ENCODE measurements around the gene DNAH17.

The DNAH17 gene

DNA sequence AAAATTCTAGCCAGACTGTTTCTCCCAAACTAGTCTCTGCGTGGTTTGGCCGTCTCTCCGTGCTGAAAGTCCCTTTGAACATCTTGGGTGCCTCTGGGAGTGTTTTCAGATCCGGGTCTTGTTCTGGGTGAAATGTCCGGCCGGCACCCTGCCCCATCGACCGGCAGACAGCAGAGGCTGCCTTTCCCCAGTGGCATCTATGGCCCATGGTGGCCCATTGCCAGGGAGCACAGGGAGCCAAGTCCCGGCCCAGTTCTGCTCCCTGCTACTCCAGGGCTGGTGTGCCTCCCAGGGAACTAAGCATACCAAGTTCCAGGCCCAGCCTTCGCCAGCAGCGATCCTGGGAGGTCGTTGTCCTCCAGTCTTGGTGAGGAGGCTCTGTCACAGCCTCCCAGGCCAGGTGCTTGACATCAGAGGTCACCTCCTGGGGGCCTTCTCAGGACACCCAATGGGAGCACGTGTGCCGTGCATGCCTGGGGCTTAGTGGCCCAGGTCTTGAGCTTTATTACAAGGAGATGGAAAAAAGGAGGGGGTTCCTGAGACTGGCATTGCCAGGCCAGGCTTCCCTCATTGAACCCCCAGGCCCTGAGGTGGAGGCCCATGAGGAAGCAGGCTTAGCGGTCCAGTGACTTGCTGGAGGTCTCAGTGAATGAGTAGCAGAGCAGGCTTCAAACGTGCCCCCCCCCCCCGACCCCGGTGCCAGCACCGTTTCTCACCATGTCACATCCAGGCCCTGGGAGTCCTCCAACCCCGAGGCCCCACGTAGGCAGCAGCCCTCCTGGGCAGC, 144.8 kb downstream of the DNAH17 start:
- DNase-seq (ENCODE audit: low read depth, low spot score) = no peak

DNA sequence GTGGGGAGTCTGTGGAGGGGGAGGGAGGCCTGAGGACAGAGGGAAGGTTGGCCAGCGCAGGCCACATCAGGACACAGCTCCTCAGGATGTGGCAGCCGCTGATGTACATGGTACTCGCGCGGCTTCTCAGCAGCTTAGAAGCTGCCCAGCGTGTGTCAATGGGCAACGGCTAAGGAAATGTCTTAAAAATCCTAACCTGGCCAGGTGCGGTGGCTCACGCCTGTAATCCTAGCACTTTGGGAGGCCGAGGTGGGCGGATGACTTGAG, 145.6 kb downstream of the DNAH17 start:
- DNase-seq (ENCODE audit: low read depth, low spot score) = no peak

DNA sequence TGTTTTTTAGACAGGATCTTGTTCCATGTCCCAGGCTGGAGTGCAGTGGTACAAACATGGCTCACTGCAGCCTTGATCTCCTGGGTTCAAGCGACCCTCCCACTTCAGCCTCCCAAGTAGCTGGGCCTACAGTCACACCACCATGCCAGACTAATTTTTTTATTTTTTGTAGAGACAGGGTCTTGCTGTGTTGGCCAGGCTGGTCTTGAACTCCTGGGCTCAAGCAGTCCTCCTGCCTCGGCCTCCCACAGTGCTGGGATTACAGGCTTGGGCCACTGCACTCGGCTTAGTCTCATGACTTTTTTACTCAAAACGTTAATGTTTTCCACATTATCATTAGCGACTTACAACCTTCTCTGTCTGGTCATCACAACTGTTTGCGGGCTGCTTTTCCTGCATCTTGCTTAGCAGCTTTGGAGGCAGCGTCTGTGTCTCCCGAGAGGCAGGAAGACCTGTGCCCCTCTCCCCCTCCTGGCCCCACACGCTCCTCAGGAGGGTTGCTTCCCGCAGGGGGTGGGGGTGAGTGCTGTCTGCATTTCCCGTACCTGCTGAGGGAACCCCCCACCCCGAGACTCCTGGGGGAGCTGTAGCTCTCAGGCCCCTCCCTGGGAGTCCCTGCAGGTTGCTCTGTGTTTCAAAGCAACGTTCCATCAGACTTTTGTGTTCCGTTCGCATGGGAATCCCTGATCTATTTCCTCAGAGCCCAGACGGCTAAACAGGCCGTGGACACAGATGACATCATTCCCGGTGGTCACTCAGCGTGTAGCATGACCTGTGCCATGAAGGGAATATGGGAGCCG, 146.1 kb downstream of the DNAH17 start:
- DNase-seq (ENCODE audit: low read depth, low spot score) = no peak

DNA sequence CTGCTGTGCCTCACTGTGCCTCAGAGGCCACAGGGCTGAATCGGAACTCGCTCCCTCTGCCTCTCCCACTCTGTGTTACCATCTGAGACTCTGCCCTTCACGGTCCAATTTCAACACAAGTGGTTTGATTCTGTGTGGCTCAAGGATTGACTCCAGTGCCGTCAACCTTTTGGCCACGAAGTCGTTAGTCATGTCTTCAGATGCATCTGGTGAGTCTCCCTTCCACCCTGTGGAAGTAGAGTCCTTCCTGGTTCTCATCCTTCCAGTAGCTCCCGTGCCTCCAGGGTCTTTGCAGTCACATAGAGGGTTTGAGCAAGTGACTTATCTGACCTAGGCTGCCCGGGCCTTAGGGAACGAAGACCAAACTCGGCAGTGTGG, 147.6 kb downstream of the DNAH17 start:
- no peak for DNase-seq (ENCODE audit: low read depth, low spot score)

DNA sequence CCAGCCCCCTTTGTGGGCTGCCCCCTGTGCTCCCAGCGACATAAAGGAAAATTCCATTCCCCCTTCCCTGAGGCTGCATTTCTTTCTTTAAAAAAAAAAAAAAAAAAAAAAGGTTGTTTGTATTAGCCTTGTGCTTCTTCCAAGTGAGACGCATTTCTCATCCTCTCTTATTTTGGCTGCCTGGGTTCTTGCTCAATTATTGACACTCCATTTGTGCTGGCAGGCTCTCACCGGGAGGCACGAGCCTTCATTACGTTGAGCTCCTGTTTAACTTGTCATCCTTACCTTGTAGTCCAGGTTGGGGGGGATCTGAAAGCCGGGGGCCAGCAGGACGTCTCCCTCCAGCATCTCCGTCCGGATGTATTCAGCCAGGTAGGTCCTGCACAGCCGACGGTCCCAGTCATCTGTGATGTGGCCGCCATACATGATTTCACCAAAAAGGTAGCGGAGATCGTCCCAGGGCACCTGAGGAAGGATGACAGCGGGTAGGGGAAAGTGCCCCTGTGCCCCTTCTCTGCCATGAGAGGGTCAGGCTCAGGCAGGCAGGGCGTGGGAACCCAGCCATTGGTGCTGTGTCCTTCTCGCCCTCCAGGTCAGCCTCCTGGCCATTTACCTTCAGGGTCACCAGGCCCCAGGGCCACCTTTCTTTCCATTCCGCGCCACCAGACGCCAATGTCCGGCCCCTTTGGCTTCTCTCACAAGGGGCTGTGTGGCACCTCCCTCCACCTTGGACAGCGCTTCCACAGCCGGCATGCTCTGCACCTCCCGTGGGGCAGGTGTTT, 148.2 kb downstream of the DNAH17 start:
- no peak for DNase-seq (ENCODE audit: low read depth, low spot score)

DNA sequence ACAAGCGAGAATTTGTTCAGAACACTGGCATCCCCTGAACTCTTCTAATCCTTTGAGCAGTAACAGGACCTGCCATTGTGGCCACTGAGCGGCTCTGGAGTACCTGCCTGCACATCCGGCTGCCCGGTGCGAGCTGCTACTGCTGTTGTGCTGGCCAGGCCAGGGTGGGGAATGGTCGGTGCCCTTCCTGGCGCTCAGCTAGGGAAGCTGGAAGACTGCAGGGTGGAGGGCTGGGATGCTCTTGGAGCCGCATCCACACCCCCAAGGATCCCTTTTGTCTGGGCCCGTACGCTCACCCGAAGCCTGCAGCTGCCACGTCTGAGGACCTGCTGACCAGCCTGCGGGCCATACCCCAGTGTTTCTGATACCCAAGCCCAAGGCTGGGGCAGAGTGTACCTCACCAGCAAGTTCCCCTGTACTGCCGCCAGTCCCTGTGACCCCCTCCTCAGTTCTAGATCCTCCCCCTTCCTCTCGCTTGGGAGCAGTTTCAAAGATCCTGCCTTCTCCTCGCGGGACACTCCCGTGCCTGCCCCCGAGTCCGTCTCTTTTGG, 149.1 kb downstream of the DNAH17 start:
- no peak for DNase-seq (ENCODE audit: low read depth, low spot score)

DNA sequence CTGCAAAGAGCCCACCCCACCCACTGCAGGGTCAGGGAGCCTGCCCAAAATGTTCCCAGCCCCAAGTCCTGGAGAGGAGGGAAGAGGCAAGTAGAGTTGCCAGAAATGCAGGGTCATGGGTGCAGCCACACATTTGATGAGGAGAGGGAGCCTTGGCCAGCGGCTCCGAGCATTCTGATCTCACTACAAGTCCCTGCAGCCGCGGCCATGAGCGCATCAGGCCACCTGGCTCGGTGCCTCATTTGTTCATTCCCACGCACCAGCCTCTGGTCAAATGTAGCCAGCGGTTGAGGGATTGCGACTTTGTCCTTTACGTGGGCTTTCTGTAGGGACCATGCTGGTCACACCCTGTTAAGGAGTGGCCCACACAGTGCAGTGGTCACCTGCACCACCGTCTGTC, 150.1 kb downstream of the DNAH17 start:
- DNase-seq (ENCODE audit: low read depth, low spot score) = no peak

DNA sequence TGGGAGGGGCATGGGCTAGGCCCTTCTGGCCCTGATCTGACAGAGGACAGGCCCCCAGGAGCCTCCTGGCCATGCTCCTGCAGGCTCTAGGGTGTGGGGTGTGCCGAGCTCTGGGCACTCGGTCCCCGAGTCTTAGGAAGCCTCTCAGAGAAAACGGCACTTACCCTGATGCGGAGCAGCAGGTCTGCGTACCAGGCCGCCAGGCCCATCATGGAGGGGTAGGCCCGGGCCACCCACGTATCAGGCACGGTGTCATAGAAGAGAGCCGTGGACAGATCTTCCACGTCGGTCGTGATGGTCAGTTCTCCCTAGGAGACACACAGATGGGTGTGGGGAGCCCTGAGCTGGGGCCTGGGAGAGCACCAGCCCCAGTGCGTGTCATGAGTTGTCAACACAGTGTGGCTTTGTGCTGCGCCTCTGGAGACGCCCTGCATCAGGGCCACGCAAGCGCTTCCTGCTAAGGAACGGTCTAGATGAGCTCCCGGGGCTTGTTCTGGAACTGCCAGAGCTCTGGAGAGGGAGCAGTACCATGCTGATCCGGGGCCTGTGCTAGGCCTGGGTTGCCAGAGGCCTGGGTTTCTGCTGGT, 150.8 kb downstream of the DNAH17 start:
- no peak for DNase-seq (ENCODE audit: low read depth, low spot score)

DNA sequence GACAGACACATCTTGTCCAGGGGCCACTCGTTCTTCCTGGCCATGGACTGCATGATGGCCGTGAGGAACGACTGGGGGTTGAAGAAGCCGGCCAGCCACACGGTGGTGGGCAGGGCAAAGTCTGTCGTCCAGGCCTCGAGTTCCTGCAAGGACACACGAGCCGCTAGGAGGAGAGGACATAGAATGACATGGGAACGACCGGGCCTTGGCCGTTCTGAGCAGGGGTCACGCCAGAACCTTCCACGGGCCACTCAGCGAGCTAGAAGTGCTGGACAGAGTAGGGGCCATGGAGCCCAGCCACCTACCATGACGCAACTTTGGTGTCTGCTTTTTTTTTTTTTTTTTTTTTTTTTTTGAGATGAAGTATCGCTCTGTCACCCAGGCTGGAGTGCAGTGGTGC, 151.8 kb downstream of the DNAH17 start:
- no peak for DNase-seq (ENCODE audit: low read depth, low spot score)

DNA sequence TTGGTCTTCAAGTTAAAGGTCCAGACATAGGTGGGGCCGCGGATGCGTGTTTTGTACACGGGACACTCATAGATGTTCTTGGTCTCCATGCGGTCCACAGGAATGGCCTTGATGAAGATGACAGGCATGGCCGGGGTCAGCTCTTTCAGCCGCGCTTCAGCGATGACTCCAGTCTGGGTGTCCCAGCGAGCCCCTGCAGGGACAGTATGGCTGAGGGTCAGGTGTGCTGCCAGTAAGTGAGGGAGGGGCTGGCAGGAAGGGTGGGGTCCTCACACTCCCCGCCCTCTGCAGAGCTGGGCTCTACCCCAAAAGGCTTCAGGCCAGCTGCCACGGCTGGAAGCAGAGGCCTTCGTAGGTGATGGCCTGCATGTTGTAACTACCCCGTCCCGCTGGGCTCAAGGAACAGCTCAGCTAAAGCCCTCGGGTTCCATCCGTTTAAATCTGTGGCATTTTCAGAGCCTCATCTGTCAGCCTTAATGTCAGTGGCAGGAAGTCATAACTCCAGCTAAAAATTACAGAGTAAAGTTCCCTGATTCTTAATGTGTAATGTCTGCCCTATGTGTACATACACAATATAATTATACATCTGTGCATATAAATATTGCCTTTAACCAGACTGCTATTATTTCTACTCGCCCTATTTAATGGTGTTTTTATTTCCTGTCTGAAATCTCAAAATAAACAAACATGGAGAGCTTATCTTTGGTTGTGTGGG, 153.1 kb downstream of the DNAH17 start:
- DNase-seq (ENCODE audit: low read depth, low spot score) = no peak

DNA sequence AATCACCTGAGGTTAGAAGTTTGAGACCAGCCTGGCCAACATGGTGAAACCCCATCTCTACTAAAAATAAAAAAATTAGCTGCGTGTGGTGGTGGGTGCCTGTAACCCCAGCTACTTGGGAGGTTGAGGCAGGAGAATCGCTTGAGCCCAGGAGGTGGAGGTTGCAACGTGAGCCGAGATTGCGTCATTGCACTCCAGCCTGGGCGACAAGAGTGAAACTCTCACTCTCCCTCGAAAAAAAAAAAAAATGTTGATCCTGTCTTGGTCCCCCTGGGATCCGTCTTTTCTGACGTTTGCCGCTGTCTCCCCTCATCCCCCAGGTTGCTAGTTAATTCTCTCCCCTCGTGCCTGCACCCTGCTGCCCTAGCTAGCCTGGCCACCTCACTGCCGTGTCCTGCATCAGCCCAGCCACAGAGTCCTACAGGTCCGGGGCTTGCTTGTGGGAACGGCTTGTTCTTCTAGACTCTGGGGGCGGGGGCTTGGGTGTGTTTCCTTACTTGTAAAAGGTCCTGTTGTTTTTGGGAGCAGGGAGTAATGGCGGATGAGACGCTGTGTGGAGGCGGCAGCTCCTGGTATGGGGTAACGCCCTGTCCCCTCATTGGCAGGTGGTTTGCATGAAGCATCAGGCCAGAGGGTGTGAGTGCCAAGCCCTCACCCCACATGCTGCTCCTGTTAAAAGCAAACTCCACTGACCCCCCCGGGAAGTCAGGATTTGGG, 154.2 kb downstream of the DNAH17 start:
- DNase-seq (ENCODE audit: low read depth, low spot score) = no peak

DNA sequence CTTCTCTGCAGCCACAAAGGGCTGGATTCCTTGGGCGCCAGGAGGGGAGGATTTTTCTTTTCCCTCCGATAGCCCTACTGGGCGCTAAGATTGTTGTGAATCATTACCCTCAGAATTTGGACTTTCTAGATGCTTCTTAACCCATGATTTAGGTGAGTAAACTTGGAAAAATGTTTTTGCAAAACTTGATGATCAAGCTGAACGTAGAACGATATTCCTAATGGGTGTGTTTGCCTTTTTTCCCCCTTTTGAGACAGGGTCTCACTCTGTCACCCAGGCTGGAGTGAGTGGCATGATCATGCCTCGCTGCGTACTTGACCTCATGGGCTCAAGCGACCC, 155.0 kb downstream of the DNAH17 start:
- no peak for DNase-seq (ENCODE audit: low read depth, low spot score)

DNA sequence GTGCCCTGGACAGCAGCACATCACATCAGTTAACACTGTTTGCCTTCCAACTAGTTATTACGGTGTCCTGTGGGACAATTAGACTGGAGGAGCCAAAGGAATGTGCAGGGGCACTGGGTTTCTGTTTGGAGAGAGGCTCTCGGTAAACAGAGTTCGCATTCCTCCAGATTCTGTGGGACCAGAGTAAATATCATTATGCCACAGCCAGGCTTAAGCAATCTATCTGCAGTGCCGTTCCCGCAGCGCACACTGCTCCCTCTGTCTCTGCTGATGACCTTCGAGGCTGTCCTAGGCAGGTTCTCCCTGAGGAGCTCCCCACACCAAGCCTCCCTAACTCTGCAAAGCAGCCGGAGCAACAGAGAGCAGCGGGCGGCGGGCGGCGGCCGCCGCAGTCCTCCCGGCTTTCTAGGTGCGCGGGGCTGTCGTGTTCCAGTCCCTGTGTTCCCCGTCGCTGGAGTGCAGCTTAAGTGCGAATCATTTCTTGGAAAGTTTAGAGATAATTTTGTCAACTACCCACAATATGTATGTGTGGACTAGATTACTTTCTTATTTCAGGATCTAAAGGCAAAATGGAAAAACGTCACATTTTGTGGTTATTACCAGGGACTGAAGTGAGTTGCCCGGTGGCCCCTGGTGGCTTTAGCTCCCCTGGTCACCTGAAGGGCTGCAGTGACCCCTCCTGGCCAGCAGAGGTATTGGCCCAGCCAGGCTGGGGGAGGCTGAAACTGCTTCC, 155.5 kb downstream of the DNAH17 start:
- peak; percentile 90 for DNase-seq (ENCODE audit: low read depth, low spot score)

DNA sequence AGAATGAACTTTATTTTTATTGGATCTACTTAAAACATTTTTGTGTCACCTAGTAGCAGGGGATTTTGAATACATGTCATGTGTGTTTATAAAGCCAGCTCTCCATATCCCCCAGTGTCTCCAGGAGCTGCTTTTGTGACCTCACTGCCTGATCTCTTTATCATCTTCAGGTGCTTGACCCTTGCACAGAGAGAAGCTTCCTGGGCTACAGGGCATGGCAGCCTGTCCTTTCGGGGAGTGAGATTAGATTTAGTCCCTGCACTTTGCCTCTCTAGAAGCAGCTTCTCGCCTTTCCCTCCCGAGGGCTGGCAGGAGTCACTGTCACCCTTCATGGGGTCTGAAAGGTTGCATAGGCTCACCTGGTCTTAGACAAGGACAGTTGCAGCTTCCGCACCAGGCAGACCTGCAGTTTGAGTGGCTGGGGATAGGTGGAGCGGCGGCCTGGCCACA, 156.1 kb downstream of the DNAH17 start:
- DNase-seq (ENCODE audit: low read depth, low spot score) = no peak

DNA sequence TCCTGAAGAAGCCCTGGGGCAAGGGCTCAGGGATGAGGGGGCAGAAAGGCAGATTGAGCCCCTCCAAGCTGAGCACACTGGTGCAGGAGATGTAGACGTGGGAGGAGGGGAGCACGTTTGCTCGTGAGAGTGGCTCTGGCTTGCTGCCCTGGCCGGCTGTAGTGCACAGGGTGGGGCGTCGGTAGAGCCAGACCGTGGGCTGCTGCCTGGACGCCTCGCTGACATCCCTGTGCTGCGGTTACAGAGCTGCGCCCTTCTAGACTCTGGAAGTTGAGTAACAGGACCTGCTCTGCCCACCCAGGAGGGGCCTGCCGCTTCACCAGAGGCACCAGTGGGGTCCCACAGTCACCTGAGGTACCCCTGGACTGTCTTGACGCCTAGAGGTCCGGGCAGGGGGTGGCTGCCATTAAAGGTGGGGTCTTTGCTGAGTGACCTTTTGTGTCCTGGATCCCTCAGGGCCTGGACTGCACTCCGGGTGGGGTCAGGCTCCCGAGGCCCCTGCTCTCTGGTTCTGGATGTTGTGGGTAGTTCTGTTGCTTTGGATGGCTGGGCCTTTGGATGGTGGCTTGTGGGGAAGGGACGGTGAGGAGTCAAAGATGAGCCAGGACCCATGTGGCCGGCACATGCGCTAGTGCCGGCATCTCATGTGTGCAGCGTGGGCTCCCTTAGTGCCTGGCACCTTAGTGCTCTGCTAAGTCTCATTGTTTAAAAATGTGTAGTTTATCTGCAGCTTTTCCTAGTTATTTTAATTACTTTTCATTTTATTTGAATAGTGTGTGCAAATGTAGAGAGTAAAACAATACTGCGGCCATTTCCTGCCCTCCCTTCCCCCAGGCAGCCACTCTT, 157.0 kb downstream of the DNAH17 start:
- no peak for DNase-seq (ENCODE audit: low read depth, low spot score)

DNA sequence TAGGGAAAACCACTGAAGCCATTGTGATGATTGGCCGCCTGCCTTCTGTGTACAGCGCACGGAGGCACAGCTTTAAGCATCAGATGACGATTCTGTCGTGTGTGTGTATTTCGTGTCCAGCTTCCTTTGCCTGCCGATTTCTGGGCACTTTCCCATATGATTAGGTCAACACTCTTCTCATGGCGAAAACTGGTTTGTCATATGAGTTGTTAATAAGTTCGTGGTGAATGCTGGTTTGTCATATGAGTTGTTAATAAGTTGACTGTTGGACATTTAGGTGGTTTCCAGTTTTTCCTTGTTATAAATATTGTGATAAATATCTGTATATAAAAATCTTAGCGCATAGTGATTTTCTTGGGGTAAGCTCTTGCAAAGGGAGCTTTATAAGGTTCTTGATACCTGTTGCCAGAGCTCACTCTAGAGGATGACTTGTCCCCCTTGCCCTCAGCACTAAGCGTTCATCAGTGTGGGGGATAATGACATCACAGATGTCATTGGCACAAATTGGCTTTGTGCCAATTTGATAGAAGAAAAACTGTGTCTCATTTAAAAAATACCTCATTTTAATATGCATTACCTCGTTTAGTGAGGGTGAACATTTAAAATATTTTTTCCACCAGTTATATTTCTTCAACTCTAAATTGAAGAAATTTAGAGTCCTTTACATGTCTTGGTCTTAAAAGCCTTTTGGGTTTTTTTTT, 158.7 kb downstream of the DNAH17 start:
- DNase-seq (ENCODE audit: low read depth, low spot score) = no peak

DNA sequence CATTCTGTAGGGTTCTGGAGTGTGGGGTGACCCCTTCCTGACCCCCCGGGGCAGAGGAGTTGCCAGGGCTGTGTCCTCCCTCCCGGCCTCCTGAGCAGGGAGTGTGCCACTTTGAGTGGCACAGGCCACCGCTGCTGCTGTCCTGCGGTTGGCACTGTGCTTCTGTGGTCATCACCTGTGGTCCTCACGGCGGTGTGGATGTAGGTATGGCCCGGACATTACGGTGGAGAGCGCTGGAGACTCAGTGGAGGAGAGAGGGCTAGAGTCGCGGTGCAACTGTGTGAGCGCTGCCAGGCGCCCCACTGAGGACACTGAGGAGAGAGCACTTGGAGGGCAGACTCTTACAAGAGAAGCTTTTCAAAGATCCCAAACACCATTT, 159.7 kb downstream of the DNAH17 start:
- no peak for DNase-seq (ENCODE audit: low read depth, low spot score)

DNA sequence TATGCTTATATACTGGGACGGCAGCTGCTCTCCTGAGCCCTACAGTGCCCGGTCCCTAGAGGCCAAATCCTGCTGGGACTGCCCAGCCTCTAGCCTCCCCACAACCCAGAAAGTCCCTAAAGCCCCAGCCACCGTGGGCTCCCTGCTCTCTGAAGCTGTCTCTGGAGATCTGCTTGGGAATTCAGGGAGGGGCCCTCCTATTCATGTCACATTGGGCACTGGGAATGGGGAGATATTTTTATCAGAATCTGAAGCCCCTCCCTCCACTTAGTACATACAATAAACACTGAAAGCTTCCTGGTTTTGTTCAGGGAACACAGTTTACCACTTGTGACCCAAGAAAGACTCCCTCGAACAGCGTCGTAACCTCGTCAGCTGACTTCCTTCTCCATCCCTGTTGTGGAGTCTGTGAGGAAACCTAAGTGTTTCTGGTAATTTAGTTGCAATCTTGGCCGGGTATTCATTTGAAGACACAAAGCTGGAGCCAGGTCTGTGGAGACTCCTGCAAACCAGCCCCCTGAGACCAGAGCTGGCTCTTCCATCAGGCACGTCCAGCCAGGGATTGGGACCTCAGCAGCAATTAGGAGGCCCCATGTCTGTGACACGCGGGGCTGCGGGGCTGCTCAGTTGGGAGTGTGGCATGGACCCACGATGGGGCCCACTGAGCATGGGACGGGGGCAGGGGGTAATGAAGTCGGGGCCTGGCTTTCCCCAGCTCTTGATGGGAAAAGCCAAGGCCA, 160.2 kb downstream of the DNAH17 start:
- peak; percentile 40 for DNase-seq (ENCODE audit: low read depth, low spot score)

Measured in astrocyte of the hippocampus (primary cell).